Astrocyte (in vitro differentiated cells and primary cell): ENCODE results near the gene RRP1. TPM values are rescaled to one million over a fixed set of nuclear protein-coding genes. Genes with fewer than 3 reads are reported as not detected.

Source experiments
- DNase-seq: peaks from one replicate; pipeline ENCODE4 v3.0.0-alpha.2; 2010; ENCODE audit warnings: low read depth
- FAIRE-seq: peaks from 2 replicates; lab custom pipeline; 2011; peaks lifted over from hg19 to GRCh38; lab: Jason Lieb, UNC
- H2AFZ ChIP-seq: 2 replicates; pipeline ENCODE4 v1.6.0; 2012; ENCODE audit warnings: low read depth, low read length, inconsistent platforms
- H3K27ac ChIP-seq: 2 replicates; pipeline ENCODE4 v1.5.1; 2011; ENCODE audit warnings: low read depth, low read length, inconsistent platforms
- H3K27me3 ChIP-seq: 2 replicates; pipeline ENCODE4 v1.6.0; 2011; ENCODE audit warnings: low read length, inconsistent platforms; ENCODE audit not compliant: insufficient read depth
- H3K36me3 ChIP-seq: 2 replicates; pipeline ENCODE4 v1.5.1; 2011; ENCODE audit warnings: low read length, inconsistent platforms; ENCODE audit not compliant: insufficient read depth
- H3K4me1 ChIP-seq: 2 replicates; pipeline ENCODE4 v1.5.1; 2011; ENCODE audit warnings: low read length, inconsistent platforms; ENCODE audit not compliant: insufficient read depth
- H3K4me2 ChIP-seq: 2 replicates; pipeline ENCODE4 v1.6.0; 2012; ENCODE audit warnings: low read length, inconsistent platforms
- H3K4me3 ChIP-seq: 2 replicates; pipeline ENCODE4 v1.5.1; 2011; ENCODE audit warnings: low read depth, mild to moderate bottlenecking, low read length, inconsistent platforms; ENCODE audit not compliant: insufficient read depth
- H3K79me2 ChIP-seq: 2 replicates; pipeline ENCODE4 v1.6.0; 2012; ENCODE audit warnings: mild to moderate bottlenecking, low read length, inconsistent platforms; ENCODE audit not compliant: insufficient read depth
- H3K9ac ChIP-seq: 2 replicates; pipeline ENCODE4 v1.6.0; 2012; ENCODE audit warnings: mild to moderate bottlenecking, low read length, inconsistent platforms
- H3K9me3 ChIP-seq: 2 replicates; pipeline ENCODE4 v1.5.1; 2012; ENCODE audit warnings: low read depth, mild to moderate bottlenecking, low read length, inconsistent platforms; ENCODE audit not compliant: insufficient read depth
- H4K20me1 ChIP-seq: 2 replicates; pipeline ENCODE4 v1.6.0; 2012; ENCODE audit warnings: low read length, inconsistent platforms; ENCODE audit not compliant: insufficient read depth
- H3K27ac Mint-ChIP-seq: one replicate; pipeline ENCODE4 v1.8.0; 2021; ENCODE audit warnings: mild to moderate bottlenecking, mixed read lengths; ENCODE audit not compliant: unreplicated experiment
- H3K27me3 Mint-ChIP-seq: one replicate; pipeline ENCODE4 v1.8.0; 2021; ENCODE audit warnings: low read depth, mixed read lengths; ENCODE audit not compliant: unreplicated experiment
- H3K36me3 Mint-ChIP-seq: one replicate; pipeline ENCODE4 v1.8.0; 2021; ENCODE audit warnings: low read depth, mixed read lengths; ENCODE audit not compliant: unreplicated experiment
- H3K4me1 Mint-ChIP-seq: one replicate; pipeline ENCODE4 v1.8.0; 2021; ENCODE audit warnings: low read depth, mixed read lengths; ENCODE audit not compliant: unreplicated experiment
- H3K4me3 Mint-ChIP-seq: one replicate; pipeline ENCODE4 v1.8.0; 2021; ENCODE audit warnings: mild to moderate bottlenecking, moderate library complexity, mixed read lengths; ENCODE audit not compliant: unreplicated experiment
- H3K9me3 Mint-ChIP-seq: one replicate; pipeline ENCODE4 v1.8.0; 2021; ENCODE audit warnings: mild to moderate bottlenecking, mixed read lengths; ENCODE audit not compliant: unreplicated experiment
- EZH2 ChIP-seq: IDR thresholded peaks from 2 replicates; pipeline ENCODE4 v1.6.1; 2012; ENCODE audit warnings: mild to moderate bottlenecking, low read length, inconsistent platforms; ENCODE audit not compliant: insufficient read depth
- total RNA-seq: library from RNA; stranded (reverse); gene quantifications from 2 replicates; pipeline ENCODE4 v1.2.1, GENCODE V29; 2021
- TF ChIP-seq, protein P1 (sequence below): IDR thresholded peaks from 2 replicates; pipeline ENCODE4 v1.5.1; 2011; ENCODE audit warnings: low read depth, mild to moderate bottlenecking, inconsistent platforms, low read length, moderate library complexity; ENCODE audit not compliant: insufficient read depth

RRP1 gene
- total RNA-seq, 1 donor from 2014 or later = 24.9 TPM

DNA sequence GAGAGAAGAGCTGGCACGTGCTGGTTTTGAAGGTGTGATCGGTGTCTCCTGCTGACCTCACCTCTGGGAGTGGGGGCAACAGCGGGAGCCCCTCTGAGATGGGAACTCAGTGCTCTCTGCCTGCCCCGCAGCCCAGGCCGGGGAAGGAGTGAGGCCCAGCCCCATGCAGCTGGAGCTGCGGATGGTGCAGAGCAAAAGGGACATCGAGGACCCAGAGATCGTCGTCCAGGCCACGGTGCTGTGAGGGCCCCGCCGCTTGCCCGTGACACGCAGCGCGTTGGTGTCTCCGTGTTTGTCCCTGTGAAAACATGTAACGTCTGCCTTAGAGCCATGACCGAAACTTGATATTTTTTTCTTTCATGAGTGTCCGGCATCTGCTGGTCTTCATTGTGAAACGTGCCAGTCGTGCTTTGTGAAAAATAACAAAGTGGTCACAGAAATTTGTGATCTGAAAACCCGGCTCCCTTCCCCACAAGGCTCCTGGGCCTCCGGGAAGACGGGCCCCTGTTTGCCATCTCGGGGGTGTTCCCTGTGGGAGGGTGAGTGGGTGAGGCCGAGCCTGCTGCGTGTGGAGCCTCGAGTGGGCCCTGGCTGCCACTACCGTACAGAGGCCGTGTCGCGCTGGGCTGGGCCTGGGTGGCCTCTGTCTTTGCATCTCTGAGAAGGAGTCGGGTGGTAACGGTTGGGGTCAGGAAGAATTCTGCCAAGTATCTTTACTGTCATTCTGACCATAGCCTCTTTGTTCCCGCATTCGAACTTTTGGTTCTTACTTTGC lies 33.4 kb upstream of the RRP1 start:
- no peak overlapping the region for H2AFZ ChIP-seq
- no peak overlapping the region for H3K27ac Mint-ChIP-seq
- TF ChIP-seq, protein P1, sequence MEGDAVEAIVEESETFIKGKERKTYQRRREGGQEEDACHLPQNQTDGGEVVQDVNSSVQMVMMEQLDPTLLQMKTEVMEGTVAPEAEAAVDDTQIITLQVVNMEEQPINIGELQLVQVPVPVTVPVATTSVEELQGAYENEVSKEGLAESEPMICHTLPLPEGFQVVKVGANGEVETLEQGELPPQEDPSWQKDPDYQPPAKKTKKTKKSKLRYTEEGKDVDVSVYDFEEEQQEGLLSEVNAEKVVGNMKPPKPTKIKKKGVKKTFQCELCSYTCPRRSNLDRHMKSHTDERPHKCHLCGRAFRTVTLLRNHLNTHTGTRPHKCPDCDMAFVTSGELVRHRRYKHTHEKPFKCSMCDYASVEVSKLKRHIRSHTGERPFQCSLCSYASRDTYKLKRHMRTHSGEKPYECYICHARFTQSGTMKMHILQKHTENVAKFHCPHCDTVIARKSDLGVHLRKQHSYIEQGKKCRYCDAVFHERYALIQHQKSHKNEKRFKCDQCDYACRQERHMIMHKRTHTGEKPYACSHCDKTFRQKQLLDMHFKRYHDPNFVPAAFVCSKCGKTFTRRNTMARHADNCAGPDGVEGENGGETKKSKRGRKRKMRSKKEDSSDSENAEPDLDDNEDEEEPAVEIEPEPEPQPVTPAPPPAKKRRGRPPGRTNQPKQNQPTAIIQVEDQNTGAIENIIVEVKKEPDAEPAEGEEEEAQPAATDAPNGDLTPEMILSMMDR = no peak
- TF ChIP-seq EZH2 = no peak
- H3K27me3 Mint-ChIP-seq = no peaks in the 10 kb centered on the region
- H3K9me3 ChIP-seq = no peaks in the 10 kb centered on the region
- H3K4me3 ChIP-seq = no peak overlapping the region
- no peaks in the 10 kb centered on the region for H3K27me3 ChIP-seq
- H3K4me1 Mint-ChIP-seq = peaks cover 4% of the 10 kb centered on the region
- peaks cover 7% of the 10 kb centered on the region for H4K20me1 ChIP-seq
- no peak for FAIRE-seq
- no peak overlapping the region for H3K9ac ChIP-seq
- H3K4me2 ChIP-seq = no peak overlapping the region
- peaks cover 16% of the 10 kb centered on the region for H3K36me3 ChIP-seq
- no peak overlapping the region for H3K4me3 Mint-ChIP-seq
- H3K36me3 Mint-ChIP-seq = peaks cover 26% of the 10 kb centered on the region
- peaks cover 6% of the 10 kb centered on the region for H3K4me1 ChIP-seq
- no peaks in the 10 kb centered on the region for H3K9me3 Mint-ChIP-seq
- H3K27ac ChIP-seq = no peak overlapping the region
- no peak for DNase-seq
- H3K79me2 ChIP-seq = no peaks in the 10 kb centered on the region

DNA sequence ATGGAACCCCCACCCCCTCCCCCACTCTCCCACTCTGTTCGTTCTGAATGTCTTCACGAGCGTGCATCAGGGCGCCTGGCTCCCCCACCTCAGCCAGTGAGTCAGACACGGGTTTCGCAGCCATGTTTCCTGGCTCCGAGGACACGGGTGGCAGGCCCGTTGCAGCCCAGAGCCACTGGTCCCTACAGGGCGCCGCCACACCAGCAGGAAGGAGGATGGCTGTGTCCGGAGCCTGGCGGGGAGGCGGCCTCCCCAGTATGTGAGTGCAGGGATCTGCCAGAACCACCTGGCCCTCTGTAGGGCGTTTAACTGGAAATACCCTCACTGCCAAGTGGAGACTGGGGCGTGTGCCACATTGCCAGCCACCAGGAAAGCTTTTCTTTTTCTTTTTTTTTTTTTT lies 31.8 kb upstream of the RRP1 start:
- Histone ChIP-seq H3K4me1 (peaks cover 6% of the 10 kb centered on the region), H3K9ac (peak overlapping the region; percentile 10), H3K9me3 (no peaks in the 10 kb centered on the region), H3K36me3 (peaks cover 16% of the 10 kb centered on the region), H2AFZ (no peak overlapping the region), H3K79me2 (no peaks in the 10 kb centered on the region), H3K27ac (no peak overlapping the region), H3K4me3 (no peak overlapping the region), H3K4me2 (peak overlapping the region; percentile 66), H3K27me3 (no peaks in the 10 kb centered on the region), H4K20me1 (peaks cover 6% of the 10 kb centered on the region)
- H3K27me3 Mint-ChIP-seq = no peaks in the 10 kb centered on the region
- no peak overlapping the region for H3K27ac Mint-ChIP-seq
- peaks cover 28% of the 10 kb centered on the region for H3K36me3 Mint-ChIP-seq
- DNase-seq (no peak), FAIRE-seq (no peak)
- H3K4me1 Mint-ChIP-seq = peaks cover 4% of the 10 kb centered on the region
- no peaks in the 10 kb centered on the region for H3K9me3 Mint-ChIP-seq
- TF ChIP-seq EZH2 = no peak
- TF ChIP-seq, protein P1 = no peak
- H3K4me3 Mint-ChIP-seq = no peak overlapping the region

DNA sequence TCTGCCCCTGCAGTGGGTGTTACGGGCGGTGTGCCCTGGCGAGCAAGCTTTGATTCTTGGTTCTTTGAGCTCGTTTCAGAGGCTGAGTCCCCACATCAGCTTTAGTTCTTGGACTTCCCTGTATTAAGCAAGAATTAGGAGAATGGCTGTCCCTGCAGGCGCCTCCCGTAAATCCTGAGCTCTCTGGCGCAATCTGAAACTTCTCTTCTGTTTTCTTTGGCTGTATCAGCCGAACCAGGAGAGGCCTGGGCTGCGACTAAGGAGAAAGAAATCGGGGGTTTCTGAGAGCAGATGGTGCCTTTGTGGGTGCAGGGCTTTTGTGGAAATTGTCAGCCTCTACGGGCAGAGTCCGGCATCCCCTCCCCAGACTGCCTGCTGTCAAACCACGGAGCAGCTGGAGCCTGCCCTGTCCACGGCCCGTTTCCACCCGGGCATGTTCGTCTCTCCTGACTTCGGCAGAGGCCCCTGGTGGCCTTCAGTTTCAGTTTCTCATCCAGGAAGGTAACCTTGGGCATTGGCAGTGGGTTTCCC lies 31.2 kb upstream of the RRP1 start:
- Histone ChIP-seq H2AFZ (no peak overlapping the region), H3K4me2 (peak overlapping the region; percentile 66), H3K9ac (peak overlapping the region; percentile 41), H3K79me2 (no peaks in the 10 kb centered on the region), H4K20me1 (peaks cover 1% of the 10 kb centered on the region), H3K27ac (no peak overlapping the region), H3K36me3 (peaks cover 12% of the 10 kb centered on the region), H3K4me3 (no peak overlapping the region), H3K4me1 (peaks cover 6% of the 10 kb centered on the region), H3K9me3 (no peaks in the 10 kb centered on the region), H3K27me3 (no peaks in the 10 kb centered on the region)
- FAIRE-seq (no peak), DNase-seq (no peak)
- Mint-ChIP-seq H3K4me3 (no peak overlapping the region), H3K27me3 (no peaks in the 10 kb centered on the region), H3K27ac (no peak overlapping the region), H3K36me3 (peaks cover 30% of the 10 kb centered on the region), H3K4me1 (peaks cover 4% of the 10 kb centered on the region), H3K9me3 (no peaks in the 10 kb centered on the region)
- TF ChIP-seq, protein P1 = no peak
- no peak for TF ChIP-seq EZH2
